ENCODE results near the gene SUSD6.

The SUSD6 gene

DNA sequence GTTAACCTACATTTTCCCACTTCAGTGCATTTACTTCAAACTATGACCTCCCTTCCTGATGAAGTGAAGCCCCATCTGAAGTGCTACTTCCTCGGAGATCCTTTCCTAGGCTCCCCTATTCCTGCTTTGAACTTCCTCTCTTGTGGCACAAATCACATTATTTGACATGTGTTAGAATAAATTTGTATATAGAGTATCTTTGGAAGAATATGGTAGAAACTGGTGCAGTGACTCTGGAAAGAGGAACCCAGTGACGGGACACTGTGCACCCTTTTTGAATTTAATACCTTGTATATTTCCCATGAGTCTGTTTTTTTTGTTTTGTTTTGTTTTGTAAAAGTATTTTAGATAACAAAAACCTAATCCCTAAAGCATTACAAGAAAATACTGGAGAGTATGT is 89.2 kb downstream of the SUSD6 start:
- DNase-seq (ENCODE audit: insufficient read length, low spot score) (no peak), FAIRE-seq (no peak)
- TF ChIP-seq SPI1 (IDR thresholded peaks at IDR 0.05; ENCODE audit: low read depth, low read length) (0 out of 2 replicates have a peak, but pooled peaks have one; percentile 24), POLR2A (IDR thresholded peaks at IDR 0.05; ENCODE audit: low read depth, low read length) (no peak), POLR2AphosphoS5 (IDR thresholded peaks at IDR 0.05; ENCODE audit: low read depth, low read length) (no peak), POU2F2 (IDR thresholded peaks at IDR 0.05; ENCODE audit: low read depth, low read length) (no peak)

DNA sequence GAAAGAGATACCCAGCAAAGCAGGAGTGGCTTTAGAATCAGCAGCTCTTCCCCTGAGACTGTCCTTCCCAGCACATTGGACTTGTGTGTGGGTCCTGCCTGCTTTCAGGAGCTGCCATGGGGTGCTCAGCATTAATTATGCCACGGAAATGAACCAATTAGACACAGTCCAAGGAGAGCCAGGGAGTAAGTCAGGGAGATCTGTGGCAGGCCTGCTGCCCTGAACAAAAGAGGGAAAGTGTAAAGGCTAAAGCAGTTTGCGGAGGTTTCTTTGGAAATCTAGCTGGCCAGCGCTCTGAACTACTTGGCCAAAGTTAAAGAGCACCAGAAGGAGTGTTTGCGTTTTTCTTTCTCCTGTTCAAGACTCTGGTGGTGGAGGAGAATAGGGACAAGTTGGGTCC is 89.9 kb downstream of the SUSD6 start:
- TF ChIP-seq POU2F2 (IDR thresholded peaks at IDR 0.05; ENCODE audit: low read depth, low read length) (no peak), SPI1 (IDR thresholded peaks at IDR 0.05; ENCODE audit: low read depth, low read length) (no peak), TAF1 (IDR thresholded peaks at IDR 0.05; ENCODE audit: low read depth, low read length) (no peak), POLR2AphosphoS5 (IDR thresholded peaks at IDR 0.05; ENCODE audit: low read depth, low read length) (no peak), PAX5 (IDR thresholded peaks at IDR 0.05; ENCODE audit: insufficient read depth, low read length, severe bottlenecking) (no peak), POLR2A (IDR thresholded peaks at IDR 0.05; ENCODE audit: low read depth, low read length) (no peak)
- DNase-seq (ENCODE audit: insufficient read length, low spot score) (no peak), FAIRE-seq (no peak)

DNA sequence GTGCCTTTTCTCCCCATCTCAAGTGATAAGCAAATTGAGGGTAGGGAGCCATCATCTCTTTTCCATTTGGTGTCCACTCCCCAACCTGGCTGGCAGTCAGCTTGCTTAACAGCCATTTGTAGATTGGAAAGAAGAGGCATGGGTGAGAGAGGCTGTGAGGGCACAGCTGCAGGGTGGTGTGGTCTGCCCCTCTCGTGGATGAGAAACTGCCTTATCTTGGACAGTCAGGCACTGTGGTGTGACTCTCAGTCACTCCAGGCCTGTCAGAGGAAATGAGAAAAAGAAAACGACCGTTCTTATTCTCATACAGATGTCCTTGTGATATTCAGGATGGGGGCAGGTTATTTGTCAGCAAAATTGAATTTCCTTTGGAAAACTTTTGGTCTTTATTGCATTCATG is 90.5 kb downstream of the SUSD6 start:
- peak; percentile 78 for FAIRE-seq
- no peak for DNase-seq (ENCODE audit: insufficient read length, low spot score)
- no peak for TF ChIP-seq TAF1 (IDR thresholded peaks at IDR 0.05; ENCODE audit: low read depth, low read length)
- peak; percentile 22; the same call in 1 of the 2 replicates for TF ChIP-seq SPI1 (IDR thresholded peaks at IDR 0.05; ENCODE audit: low read depth, low read length)

DNA sequence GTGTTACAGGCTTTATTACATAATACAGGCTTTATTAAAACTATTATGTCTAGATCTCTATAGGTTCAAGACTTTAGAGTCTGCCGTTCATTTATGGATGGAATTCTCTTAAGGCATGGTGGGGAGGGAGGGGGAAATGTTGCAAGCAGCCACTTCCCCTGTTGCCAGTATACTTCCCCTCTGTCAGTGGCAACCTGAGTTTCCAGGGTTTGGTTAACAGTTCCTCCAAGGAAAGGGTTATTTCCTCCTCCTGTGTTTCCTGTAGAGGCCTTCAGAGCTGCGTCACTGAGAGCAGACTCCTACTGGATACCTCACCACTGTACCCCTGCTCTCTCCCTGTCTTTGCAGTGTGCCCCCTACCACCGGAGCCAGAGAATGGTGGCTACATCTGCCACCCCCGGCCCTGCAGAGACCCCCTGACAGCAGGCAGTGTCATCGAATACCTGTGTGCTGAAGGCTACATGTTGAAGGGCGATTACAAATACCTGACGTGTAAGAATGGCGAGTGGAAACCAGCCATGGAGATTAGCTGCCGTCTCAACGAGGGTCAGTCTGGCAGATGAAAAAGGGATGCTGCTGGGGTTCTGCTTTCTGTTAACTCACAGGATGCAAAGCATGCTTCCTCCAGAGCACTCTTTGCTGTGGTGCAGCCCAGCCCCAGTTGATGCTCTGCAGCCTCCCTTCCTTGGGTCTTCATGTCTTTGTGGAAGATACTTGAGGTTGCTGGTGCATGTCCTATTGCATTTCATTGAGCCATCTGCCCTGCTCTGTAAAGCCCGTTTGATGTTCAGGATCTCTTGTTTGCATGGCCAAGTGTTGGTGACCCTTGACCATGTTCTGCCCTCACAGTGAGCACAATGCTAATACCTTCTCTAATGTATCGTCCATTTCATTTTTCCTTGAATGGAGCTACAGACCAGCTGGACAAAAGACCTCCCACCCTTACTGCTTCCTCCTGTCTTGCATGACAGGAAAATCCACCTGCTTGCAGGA is 91.9 kb downstream of the SUSD6 start:
- TF ChIP-seq TAF1 (IDR thresholded peaks at IDR 0.05; ENCODE audit: low read depth, low read length) (no peak), POU2F2 (IDR thresholded peaks at IDR 0.05; ENCODE audit: low read depth, low read length) (no peak), POLR2A (IDR thresholded peaks at IDR 0.05; ENCODE audit: low read depth, low read length) (no peak), SPI1 (IDR thresholded peaks at IDR 0.05; ENCODE audit: low read depth, low read length) (no peak), PAX5 (IDR thresholded peaks at IDR 0.05; ENCODE audit: insufficient read depth, low read length, severe bottlenecking) (no peak), POLR2AphosphoS5 (IDR thresholded peaks at IDR 0.05; ENCODE audit: low read depth, low read length) (no peak)
- FAIRE-seq (peak; percentile 66), DNase-seq (ENCODE audit: insufficient read length, low spot score) (no peak)

DNA sequence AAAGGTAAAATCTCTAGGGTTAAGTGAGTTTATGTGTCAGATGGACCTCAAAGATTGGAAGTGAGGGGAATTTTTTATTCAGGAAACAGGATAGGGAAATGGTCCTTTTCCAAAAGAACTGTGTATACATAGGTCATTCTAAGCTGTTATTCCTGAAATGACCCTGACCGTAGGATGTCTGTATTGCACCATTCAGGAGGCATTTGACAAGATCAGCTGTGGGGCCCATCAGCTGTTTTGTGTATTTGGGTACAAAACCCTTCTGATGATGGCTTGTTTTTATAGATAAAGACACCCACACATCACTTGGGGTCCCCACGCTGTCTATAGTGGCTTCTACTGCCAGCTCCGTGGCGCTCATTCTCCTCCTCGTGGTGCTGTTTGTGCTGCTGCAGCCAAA is 92.9 kb downstream of the SUSD6 start:
- no peak for DNase-seq (ENCODE audit: insufficient read length, low spot score)
- no peak for FAIRE-seq
- TF ChIP-seq POLR2A (IDR thresholded peaks at IDR 0.05; ENCODE audit: low read depth, low read length), result no peak
- no peak for TF ChIP-seq POU2F2 (IDR thresholded peaks at IDR 0.05; ENCODE audit: low read depth, low read length)
- TF ChIP-seq POLR2AphosphoS5 (IDR thresholded peaks at IDR 0.05; ENCODE audit: low read depth, low read length), result no peak
- no peak for TF ChIP-seq SPI1 (IDR thresholded peaks at IDR 0.05; ENCODE audit: low read depth, low read length)
- TF ChIP-seq PAX5 (IDR thresholded peaks at IDR 0.05; ENCODE audit: insufficient read depth, low read length, severe bottlenecking), result no peak
- TF ChIP-seq TAF1 (IDR thresholded peaks at IDR 0.05; ENCODE audit: low read depth, low read length), result no peak

DNA sequence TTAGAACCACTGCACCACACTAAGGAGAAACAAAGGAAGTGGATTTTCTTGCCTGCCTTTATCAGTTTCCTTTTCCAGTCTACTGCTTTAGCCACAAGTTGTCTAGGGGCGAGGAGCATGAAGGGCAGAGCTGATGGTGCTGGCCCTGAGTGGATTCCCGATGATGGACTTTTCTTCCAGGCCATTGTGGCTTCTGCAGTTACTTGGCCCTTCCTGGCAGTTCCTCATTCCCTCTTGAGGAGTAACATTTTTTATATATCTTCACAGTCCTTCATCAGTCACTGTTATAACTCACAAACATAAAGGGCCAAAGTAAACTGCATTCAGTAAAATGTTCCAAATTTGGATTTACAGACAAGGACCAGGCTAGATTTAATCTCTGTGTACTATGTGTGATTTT is 94.3 kb downstream of the SUSD6 start:
- DNase-seq (ENCODE audit: insufficient read length, low spot score), result no peak
- FAIRE-seq, result no peak
- no peak for TF ChIP-seq POU2F2 (IDR thresholded peaks at IDR 0.05; ENCODE audit: low read depth, low read length)
- no peak for TF ChIP-seq POLR2AphosphoS5 (IDR thresholded peaks at IDR 0.05; ENCODE audit: low read depth, low read length)
- TF ChIP-seq TAF1 (IDR thresholded peaks at IDR 0.05; ENCODE audit: low read depth, low read length), result no peak

DNA sequence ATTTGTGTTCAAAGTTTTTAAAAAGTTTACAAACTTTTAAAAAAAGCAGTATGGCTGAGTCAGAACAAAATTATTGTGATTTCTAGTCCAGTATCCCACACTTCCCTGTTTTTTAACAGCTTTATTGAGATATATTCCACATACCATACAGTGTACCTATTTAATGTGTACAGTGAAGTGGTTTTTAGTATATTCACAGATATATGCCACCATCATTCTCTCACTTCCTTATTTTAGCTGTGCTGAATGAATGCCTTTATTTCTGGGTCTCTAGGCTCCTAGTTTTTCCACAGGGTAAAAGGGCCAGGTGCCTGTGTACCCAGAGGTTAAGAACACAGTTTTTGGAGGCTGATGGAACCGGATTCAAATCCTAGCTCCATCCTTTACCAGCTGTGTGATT is 96.7 kb downstream of the SUSD6 start:
- no peak for FAIRE-seq
- TF ChIP-seq SPI1 (IDR thresholded peaks at IDR 0.05; ENCODE audit: low read depth, low read length) (peak; percentile 93), TAF1 (IDR thresholded peaks at IDR 0.05; ENCODE audit: low read depth, low read length) (no peak)
- no peak for DNase-seq (ENCODE audit: insufficient read length, low spot score)

DNA sequence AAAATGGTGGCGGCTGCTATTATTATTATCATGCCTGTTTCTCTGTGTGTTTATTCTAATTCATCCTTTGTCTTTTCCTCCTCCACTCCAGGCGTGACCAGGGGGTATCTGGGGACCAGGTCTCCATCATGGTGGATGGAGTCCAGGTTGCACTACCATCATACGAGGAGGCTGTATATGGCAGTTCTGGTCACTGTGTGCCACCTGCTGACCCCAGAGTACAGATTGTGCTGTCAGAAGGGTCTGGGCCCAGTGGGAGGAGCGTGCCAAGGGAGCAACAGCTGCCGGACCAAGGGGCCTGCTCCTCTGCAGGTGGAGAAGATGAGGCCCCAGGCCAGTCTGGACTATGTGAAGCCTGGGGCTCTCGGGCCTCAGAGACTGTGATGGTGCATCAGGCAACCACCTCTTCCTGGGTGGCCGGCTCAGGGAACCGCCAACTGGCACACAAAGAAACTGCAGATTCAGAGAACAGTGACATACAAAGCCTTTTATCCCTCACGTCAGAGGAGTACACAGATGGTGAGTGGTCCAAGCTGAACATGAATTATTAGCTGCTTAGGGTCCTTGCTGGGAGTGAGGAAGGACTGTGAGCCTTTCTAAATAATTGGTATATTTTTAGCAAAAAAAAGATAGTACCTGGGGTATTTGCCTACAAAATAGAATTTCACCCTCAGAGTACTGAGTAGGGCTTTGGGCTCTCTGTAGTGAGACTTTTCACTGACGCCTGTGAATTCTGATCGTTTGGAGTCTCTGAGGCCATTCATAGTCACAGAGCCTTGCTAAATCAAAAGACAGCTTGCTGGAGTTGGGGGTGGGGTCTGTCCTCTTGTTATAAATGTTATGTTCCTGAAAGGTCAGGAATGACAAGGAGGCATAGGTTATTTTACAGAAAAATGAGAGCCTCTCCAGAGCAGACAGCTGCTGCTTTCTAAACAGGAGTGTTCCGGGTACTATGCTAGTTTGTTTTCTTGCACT is 97.5 kb downstream of the SUSD6 start:
- no peak for DNase-seq (ENCODE audit: insufficient read length, low spot score)
- peak; percentile 9 for FAIRE-seq
- no peak for TF ChIP-seq POLR2AphosphoS5 (IDR thresholded peaks at IDR 0.05; ENCODE audit: low read depth, low read length)
- no peak for TF ChIP-seq PAX5 (IDR thresholded peaks at IDR 0.05; ENCODE audit: insufficient read depth, low read length, severe bottlenecking)
- TF ChIP-seq POU2F2 (IDR thresholded peaks at IDR 0.05; ENCODE audit: low read depth, low read length), result no peak
- no peak for TF ChIP-seq TAF1 (IDR thresholded peaks at IDR 0.05; ENCODE audit: low read depth, low read length)
- TF ChIP-seq SPI1 (IDR thresholded peaks at IDR 0.05; ENCODE audit: low read depth, low read length), result no peak

DNA sequence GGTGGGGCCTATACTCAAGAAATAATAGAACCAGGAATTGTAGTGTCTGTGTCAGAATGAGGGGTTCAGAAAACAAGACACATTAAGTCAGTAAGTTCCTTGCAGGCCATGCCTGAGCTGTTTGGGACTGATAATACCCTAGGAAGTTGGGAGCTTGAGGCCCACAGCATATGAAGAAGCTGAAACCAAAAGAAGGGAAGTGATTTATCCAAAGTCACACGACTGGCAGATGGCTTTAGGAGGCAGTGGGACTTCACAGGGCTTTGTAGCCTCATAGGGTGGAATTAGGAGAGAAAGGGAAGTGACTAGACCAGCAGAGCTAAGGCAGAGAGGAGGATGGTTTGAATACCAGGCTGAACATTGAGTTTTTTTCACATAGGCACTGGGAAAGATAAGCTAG is 99.0 kb downstream of the SUSD6 start:
- TF ChIP-seq POLR2A (IDR thresholded peaks at IDR 0.05; ENCODE audit: low read depth, low read length) (no peak), POU2F2 (IDR thresholded peaks at IDR 0.05; ENCODE audit: low read depth, low read length) (no peak), SPI1 (IDR thresholded peaks at IDR 0.05; ENCODE audit: low read depth, low read length) (no peak), POLR2AphosphoS5 (IDR thresholded peaks at IDR 0.05; ENCODE audit: low read depth, low read length) (no peak), TAF1 (IDR thresholded peaks at IDR 0.05; ENCODE audit: low read depth, low read length) (no peak), PAX5 (IDR thresholded peaks at IDR 0.05; ENCODE audit: insufficient read depth, low read length, severe bottlenecking) (no peak)
- no peak for FAIRE-seq
- no peak for DNase-seq (ENCODE audit: insufficient read length, low spot score)

All from GM12891 (cell line).